GM23338 (cell line): Measurements from ENCODE around the gene RBPJ. TPM values are rescaled to one million over a fixed set of nuclear protein-coding genes. Genes with fewer than 3 reads are reported as not detected.
A peak's percentile ranks its signal among the peaks of the same experiment; 100 is the strongest.

ENCODE experiments used
- ATAC-seq: fragments of 200-7000 bp; cut with Tn5 transposase; 3 replicates; pipeline ENCODE4 v1.9.1; 2020
- DNase-seq: peaks from one replicate; pipeline ENCODE4 v3.0.0-alpha.2; 2015; ENCODE audit warnings: low spot score
- H2AFZ ChIP-seq: fragments of 200-600 bp; sonication (generic); 2 replicates; pipeline ENCODE4 v1.8.0; 2016; ENCODE audit warnings: antibody characterized with exemption, mild to moderate bottlenecking, moderate library complexity
- H3F3A ChIP-seq: fragments of 200-600 bp; sonication (generic); replicated peaks from 2 replicates; pipeline ENCODE4 v1.8.0; 2017; ENCODE audit warnings: antibody characterized with exemption, mixed run types, low read depth
- H3K27ac ChIP-seq: fragments of 200-600 bp; sonication (generic); 2 replicates; pipeline ENCODE4 v1.6.1; 2016; ENCODE audit warnings: low read depth
- H3K27me3 ChIP-seq: fragments of 200-600 bp; sonication (generic); 2 replicates; pipeline ENCODE4 v1.8.0; 2016; ENCODE audit warnings: mild to moderate bottlenecking, mixed run types, moderate library complexity; ENCODE audit not compliant: insufficient read depth
- H3K36me3 ChIP-seq: fragments of 200-600 bp; sonication (generic); 2 replicates; pipeline ENCODE4 v1.8.0; 2016; ENCODE audit warnings: mild to moderate bottlenecking; ENCODE audit not compliant: insufficient read depth
- H3K4me1 ChIP-seq: fragments of 200-600 bp; sonication (generic); 2 replicates; pipeline ENCODE4 v1.8.0; 2016; ENCODE audit warnings: mild to moderate bottlenecking, moderate library complexity; ENCODE audit not compliant: insufficient read depth
- H3K4me2 ChIP-seq: fragments of 200-600 bp; sonication (generic); 2 replicates; pipeline ENCODE4 v1.7.1; 2017; ENCODE audit warnings: mixed run types
- H3K4me3 ChIP-seq: fragments of 200-600 bp; sonication (generic); 2 replicates; pipeline ENCODE4 v1.6.1; 2016; ENCODE audit warnings: mixed run types
- H3K79me2 ChIP-seq: fragments of 200-600 bp; sonication (generic); replicated peaks from 2 replicates; pipeline ENCODE4 v1.8.0; 2017; ENCODE audit warnings: mild to moderate bottlenecking; ENCODE audit not compliant: insufficient read depth
- H3K9me2 ChIP-seq: fragments of 200-600 bp; sonication (generic); 2 replicates; pipeline ENCODE4 v1.8.0; 2017; ENCODE audit not compliant: insufficient read depth
- H4K20me1 ChIP-seq: fragments of 200-600 bp; sonication (generic); replicated peaks from 2 replicates; pipeline ENCODE4 v1.8.0; 2017; ENCODE audit warnings: mild to moderate bottlenecking; ENCODE audit not compliant: insufficient read depth
- H3K27ac Mint-ChIP-seq: 2 replicates; pipeline ENCODE4 v1.8.0; 2020; ENCODE audit warnings: inconsistent platforms, mild to moderate bottlenecking, moderate library complexity, mixed read lengths
- H3K27me3 Mint-ChIP-seq: 3 replicates; pipeline ENCODE4 v1.8.0; 2022; ENCODE audit warnings: low read depth, mild to moderate bottlenecking, moderate library complexity, mixed read lengths, inconsistent platforms; ENCODE audit not compliant: insufficient read depth, poor library complexity
- H3K36me3 Mint-ChIP-seq: 3 replicates; pipeline ENCODE4 v1.8.0; 2021; ENCODE audit warnings: low read depth, mild to moderate bottlenecking, inconsistent platforms, moderate library complexity, mixed read lengths
- H3K4me1 Mint-ChIP-seq: 3 replicates; pipeline ENCODE4 v1.8.0; 2020; ENCODE audit warnings: mild to moderate bottlenecking, inconsistent platforms, mixed read lengths
- H3K4me3 Mint-ChIP-seq: 3 replicates; pipeline ENCODE4 v1.8.0; 2021; ENCODE audit warnings: moderate library complexity, mild to moderate bottlenecking, inconsistent platforms, mixed read lengths
- H3K9me3 Mint-ChIP-seq: 3 replicates; pipeline ENCODE4 v1.8.0; 2020; ENCODE audit warnings: moderate library complexity, mild to moderate bottlenecking, inconsistent platforms, mixed read lengths
- CREB1 ChIP-seq: fragments of 250-450 bp; sonication (Bioruptor Pico); IDR thresholded peaks from 2 replicates; pipeline ENCODE4 v1.5.0; 2020; ENCODE audit warnings: low read depth, mild to moderate bottlenecking, moderate library complexity
- NANOG ChIP-seq: IDR thresholded peaks from 2 replicates; pipeline ENCODE4 v1.6.1; 2016; ENCODE audit warnings: antibody characterized with exemption, borderline replicate concordance
- ZNF114 ChIP-seq: fragments of 250-450 bp; sonication (Bioruptor Pico); IDR thresholded peaks from 2 replicates; pipeline ENCODE4 v1.5.0; 2020; ENCODE audit warnings: mild to moderate bottlenecking, moderate library complexity
- polyA plus RNA-seq: library from polyadenylated mRNA; unstranded; fragments of >200 nt; fragmentation: Nextera tagmentation; extraction: Ambion mirVana; gene quantifications from 2 replicates; pipeline ENCODE4 v1.2.1, GENCODE V29; 2016
- total RNA-seq: library from RNA; depleted of rRNA; stranded (reverse); fragments of >200 nt; shearing (Covaris generic); gene quantifications from 2 replicates; pipeline ENCODE4 v1.2.3, GENCODE V29; 2014
- TF ChIP-seq, protein P1 (sequence below): fragments of 250-450 bp; sonication (Bioruptor Pico); IDR thresholded peaks from 2 replicates; pipeline ENCODE4 v1.5.0; 2020; ENCODE audit warnings: mild to moderate bottlenecking, moderate library complexity
- TF ChIP-seq, protein P2 (sequence below), 2 experiments: fragments of 200-600 bp in 1 of 2; sonication (generic) in 1 of 2; conservative IDR thresholded peaks; 2 replicates each; pipeline versions ENCODE4 v1.5.1 to v1.6.1; 2016 to 2017; ENCODE audit warnings: antibody characterized with exemption in 2 of 2, low read depth in 2 of 2, mild to moderate bottlenecking in 2 of 2, moderate library complexity in 1 of 2

Gene RBPJ
- total and polyA plus RNA-seq, 2 experiments from 2014 or later, result 212 to 457 TPM

DNA sequence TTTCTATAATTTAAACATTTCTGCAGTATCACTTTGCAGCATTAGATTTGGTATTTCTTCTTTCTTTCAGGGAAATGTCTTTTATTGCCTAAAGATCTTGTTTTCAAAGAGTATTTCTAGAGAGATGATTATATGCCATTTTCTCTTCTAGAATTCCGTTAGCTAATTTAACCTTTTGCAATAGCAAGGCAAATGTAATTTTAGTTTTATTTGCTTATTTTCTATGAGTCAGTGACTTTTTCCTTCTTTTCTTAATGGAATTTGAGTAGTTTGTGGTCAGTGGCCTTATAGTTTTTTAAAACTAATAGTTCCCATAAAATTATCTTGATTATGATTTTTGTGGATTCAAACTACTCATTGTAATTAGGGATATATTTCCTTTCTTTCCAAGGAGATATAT is 97.3 kb downstream of the RBPJ start:
- Histone ChIP-seq H4K20me1 (no peaks in the 10 kb centered on the region), H3K4me2 (no peak overlapping the region), H3K36me3 (no peaks in the 10 kb centered on the region; the same call in 1 of the 2 replicates), H3K79me2 (peaks cover 57% of the 10 kb centered on the region), H3K4me1 (peaks cover 31% of the 10 kb centered on the region), H3K9me2 (no peaks in the 10 kb centered on the region), H3K27me3 (no peaks in the 10 kb centered on the region), H3K4me3 (no peak overlapping the region), H3F3A (no peaks in the 10 kb centered on the region), H3K27ac (0 out of 2 replicates have a peak overlapping the region, but pooled peaks have one; percentile 11), H2AFZ (no peak overlapping the region)
- TF ChIP-seq NANOG (no peak), CREB1 (CRISPR knock-in tag) (no peak), ZNF114 (CRISPR knock-in tag) (no peak)
- TF ChIP-seq, protein P1, sequence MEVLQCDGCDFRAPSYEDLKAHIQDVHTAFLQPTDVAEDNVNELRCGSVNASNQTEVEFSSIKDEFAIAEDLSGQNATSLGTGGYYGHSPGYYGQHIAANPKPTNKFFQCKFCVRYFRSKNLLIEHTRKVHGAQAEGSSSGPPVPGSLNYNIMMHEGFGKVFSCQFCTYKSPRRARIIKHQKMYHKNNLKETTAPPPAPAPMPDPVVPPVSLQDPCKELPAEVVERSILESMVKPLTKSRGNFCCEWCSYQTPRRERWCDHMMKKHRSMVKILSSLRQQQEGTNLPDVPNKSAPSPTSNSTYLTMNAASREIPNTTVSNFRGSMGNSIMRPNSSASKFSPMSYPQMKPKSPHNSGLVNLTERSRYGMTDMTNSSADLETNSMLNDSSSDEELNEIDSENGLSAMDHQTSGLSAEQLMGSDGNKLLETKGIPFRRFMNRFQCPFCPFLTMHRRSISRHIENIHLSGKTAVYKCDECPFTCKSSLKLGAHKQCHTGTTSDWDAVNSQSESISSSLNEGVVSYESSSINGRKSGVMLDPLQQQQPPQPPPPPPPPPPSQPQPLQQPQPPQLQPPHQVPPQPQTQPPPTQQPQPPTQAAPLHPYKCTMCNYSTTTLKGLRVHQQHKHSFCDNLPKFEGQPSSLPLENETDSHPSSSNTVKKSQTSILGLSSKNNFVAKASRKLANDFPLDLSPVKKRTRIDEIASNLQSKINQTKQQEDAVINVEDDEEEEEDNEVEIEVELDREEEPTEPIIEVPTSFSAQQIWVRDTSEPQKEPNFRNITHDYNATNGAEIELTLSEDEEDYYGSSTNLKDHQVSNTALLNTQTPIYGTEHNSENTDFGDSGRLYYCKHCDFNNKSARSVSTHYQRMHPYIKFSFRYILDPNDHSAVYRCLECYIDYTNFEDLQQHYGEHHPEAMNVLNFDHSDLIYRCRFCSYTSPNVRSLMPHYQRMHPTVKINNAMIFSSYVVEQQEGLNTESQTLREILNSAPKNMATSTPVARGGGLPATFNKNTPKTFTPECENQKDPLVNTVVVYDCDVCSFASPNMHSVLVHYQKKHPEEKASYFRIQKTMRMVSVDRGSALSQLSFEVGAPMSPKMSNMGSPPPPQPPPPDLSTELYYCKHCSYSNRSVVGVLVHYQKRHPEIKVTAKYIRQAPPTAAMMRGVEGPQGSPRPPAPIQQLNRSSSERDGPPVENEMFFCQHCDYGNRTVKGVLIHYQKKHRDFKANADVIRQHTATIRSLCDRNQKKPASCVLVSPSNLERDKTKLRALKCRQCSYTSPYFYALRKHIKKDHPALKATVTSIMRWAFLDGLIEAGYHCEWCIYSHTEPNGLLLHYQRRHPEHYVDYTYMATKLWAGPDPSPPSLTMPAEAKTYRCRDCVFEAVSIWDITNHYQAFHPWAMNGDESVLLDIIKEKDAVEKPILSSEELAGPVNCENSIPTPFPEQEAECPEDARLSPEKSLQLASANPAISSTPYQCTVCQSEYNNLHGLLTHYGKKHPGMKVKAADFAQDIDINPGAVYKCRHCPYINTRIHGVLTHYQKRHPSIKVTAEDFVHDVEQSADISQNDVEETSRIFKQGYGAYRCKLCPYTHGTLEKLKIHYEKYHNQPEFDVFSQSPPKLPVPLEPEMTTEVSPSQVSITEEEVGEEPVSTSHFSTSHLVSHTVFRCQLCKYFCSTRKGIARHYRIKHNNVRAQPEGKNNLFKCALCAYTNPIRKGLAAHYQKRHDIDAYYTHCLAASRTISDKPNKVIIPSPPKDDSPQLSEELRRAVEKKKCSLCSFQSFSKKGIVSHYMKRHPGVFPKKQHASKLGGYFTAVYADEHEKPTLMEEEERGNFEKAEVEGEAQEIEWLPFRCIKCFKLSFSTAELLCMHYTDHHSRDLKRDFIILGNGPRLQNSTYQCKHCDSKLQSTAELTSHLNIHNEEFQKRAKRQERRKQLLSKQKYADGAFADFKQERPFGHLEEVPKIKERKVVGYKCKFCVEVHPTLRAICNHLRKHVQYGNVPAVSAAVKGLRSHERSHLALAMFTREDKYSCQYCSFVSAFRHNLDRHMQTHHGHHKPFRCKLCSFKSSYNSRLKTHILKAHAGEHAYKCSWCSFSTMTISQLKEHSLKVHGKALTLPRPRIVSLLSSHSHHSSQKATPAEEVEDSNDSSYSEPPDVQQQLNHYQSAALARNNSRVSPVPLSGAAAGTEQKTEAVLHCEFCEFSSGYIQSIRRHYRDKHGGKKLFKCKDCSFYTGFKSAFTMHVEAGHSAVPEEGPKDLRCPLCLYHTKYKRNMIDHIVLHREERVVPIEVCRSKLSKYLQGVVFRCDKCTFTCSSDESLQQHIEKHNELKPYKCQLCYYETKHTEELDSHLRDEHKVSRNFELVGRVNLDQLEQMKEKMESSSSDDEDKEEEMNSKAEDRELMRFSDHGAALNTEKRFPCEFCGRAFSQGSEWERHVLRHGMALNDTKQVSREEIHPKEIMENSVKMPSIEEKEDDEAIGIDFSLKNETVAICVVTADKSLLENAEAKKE (CRISPR knock-in tag), result no peak
- TF ChIP-seq, protein P2, sequence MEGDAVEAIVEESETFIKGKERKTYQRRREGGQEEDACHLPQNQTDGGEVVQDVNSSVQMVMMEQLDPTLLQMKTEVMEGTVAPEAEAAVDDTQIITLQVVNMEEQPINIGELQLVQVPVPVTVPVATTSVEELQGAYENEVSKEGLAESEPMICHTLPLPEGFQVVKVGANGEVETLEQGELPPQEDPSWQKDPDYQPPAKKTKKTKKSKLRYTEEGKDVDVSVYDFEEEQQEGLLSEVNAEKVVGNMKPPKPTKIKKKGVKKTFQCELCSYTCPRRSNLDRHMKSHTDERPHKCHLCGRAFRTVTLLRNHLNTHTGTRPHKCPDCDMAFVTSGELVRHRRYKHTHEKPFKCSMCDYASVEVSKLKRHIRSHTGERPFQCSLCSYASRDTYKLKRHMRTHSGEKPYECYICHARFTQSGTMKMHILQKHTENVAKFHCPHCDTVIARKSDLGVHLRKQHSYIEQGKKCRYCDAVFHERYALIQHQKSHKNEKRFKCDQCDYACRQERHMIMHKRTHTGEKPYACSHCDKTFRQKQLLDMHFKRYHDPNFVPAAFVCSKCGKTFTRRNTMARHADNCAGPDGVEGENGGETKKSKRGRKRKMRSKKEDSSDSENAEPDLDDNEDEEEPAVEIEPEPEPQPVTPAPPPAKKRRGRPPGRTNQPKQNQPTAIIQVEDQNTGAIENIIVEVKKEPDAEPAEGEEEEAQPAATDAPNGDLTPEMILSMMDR (conservative IDR thresholded peaks at IDR 0.05; ENCODE audit: low read depth in 2 of 2), result no peak
- no peak for ATAC-seq
- Mint-ChIP-seq H3K27ac (no peak overlapping the region), H3K36me3 (peaks cover 42% of the 10 kb centered on the region), H3K27me3 (peaks cover 2% of the 10 kb centered on the region), H3K4me3 (no peak overlapping the region), H3K9me3 (no peaks in the 10 kb centered on the region), H3K4me1 (peaks cover 34% of the 10 kb centered on the region)
- no peak for DNase-seq
